ENCODE results near the gene CT83.

The CT83 gene

GRCh38 chrX:116493271-116493670 is 30.5 kb upstream of the CT83 start (continued):
- TF ChIP-seq PRDM6 (tag by site-specific recombination; IDR thresholded peaks at IDR 0.05): no peak
- TF ChIP-seq ZNF777 (tag by site-specific recombination; IDR thresholded peaks at IDR 0.05; ENCODE audit: borderline replicate concordance): no peak
- TF ChIP-seq, protein P1, sequence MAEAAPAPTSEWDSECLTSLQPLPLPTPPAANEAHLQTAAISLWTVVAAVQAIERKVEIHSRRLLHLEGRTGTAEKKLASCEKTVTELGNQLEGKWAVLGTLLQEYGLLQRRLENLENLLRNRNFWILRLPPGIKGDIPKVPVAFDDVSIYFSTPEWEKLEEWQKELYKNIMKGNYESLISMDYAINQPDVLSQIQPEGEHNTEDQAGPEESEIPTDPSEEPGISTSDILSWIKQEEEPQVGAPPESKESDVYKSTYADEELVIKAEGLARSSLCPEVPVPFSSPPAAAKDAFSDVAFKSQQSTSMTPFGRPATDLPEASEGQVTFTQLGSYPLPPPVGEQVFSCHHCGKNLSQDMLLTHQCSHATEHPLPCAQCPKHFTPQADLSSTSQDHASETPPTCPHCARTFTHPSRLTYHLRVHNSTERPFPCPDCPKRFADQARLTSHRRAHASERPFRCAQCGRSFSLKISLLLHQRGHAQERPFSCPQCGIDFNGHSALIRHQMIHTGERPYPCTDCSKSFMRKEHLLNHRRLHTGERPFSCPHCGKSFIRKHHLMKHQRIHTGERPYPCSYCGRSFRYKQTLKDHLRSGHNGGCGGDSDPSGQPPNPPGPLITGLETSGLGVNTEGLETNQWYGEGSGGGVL (tag by site-specific recombination; IDR thresholded peaks at IDR 0.05): no peak
- TF ChIP-seq ZBTB44 (tag by site-specific recombination; IDR thresholded peaks at IDR 0.05): no peak
- TF ChIP-seq, protein P2, sequence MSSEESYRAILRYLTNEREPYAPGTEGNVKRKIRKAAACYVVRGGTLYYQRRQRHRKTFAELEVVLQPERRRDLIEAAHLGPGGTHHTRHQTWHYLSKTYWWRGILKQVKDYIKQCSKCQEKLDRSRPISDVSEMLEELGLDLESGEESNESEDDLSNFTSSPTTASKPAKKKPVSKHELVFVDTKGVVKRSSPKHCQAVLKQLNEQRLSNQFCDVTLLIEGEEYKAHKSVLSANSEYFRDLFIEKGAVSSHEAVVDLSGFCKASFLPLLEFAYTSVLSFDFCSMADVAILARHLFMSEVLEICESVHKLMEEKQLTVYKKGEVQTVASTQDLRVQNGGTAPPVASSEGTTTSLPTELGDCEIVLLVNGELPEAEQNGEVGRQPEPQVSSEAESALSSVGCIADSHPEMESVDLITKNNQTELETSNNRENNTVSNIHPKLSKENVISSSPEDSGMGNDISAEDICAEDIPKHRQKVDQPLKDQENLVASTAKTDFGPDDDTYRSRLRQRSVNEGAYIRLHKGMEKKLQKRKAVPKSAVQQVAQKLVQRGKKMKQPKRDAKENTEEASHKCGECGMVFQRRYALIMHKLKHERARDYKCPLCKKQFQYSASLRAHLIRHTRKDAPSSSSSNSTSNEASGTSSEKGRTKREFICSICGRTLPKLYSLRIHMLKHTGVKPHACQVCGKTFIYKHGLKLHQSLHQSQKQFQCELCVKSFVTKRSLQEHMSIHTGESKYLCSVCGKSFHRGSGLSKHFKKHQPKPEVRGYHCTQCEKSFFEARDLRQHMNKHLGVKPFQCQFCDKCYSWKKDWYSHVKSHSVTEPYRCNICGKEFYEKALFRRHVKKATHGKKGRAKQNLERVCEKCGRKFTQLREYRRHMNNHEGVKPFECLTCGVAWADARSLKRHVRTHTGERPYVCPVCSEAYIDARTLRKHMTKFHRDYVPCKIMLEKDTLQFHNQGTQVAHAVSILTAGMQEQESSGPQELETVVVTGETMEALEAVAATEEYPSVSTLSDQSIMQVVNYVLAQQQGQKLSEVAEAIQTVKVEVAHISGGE (tag by site-specific recombination; conservative IDR thresholded peaks at IDR 0.05; ENCODE audit: low read depth): no peak

GRCh38 chrX:116490104-116490503 is 27.3 kb upstream of the CT83 start:
- H3K4me1 ChIP-seq (ENCODE audit: control insufficient read depth, insufficient read depth, low read length): no peaks in the 10 kb centered on the region
- CTCF ChIA-PET: interaction anchor here (0.9 to 1.8 kb wide), 7 partner anchors 9 to 1766 kb away, joined by 3 to 6 read pairs (median 4); no protein-coding TSS in a partner anchor

GRCh38 chrX:116480059-116480458 is 17.3 kb upstream of the CT83 start:
- no peak for TF ChIP-seq ZNF837 (tag by site-specific recombination; IDR thresholded peaks at IDR 0.05)
- TF ChIP-seq, protein P3, sequence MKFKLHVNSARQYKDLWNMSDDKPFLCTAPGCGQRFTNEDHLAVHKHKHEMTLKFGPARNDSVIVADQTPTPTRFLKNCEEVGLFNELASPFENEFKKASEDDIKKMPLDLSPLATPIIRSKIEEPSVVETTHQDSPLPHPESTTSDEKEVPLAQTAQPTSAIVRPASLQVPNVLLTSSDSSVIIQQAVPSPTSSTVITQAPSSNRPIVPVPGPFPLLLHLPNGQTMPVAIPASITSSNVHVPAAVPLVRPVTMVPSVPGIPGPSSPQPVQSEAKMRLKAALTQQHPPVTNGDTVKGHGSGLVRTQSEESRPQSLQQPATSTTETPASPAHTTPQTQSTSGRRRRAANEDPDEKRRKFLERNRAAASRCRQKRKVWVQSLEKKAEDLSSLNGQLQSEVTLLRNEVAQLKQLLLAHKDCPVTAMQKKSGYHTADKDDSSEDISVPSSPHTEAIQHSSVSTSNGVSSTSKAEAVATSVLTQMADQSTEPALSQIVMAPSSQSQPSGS (tag by site-specific recombination; IDR thresholded peaks at IDR 0.05; ENCODE audit: low read depth): 0 out of 2 replicates have a peak, but pooled peaks have one; percentile 31
- no peak overlapping the region for H3K27ac ChIP-seq (ENCODE audit: extremely low read depth, low read depth, low read length)
- no peaks in the 10 kb centered on the region for H3K4me1 ChIP-seq (ENCODE audit: control insufficient read depth, insufficient read depth, low read length)
- H3K9me3 ChIP-seq (ENCODE audit: control insufficient read depth, insufficient read depth, low read depth, low read length): no peaks in the 10 kb centered on the region
- no peak overlapping the region for H3K4me3 ChIP-seq (ENCODE audit: low read depth, low read length)
- H3K36me3 ChIP-seq (ENCODE audit: control insufficient read depth in 2 of 2, insufficient read depth in 1 of 2, low read length in 2 of 2): no peaks in the 10 kb centered on the region
- ChIA-PET CTCF (interaction anchor here (1.7 kb wide), 1 partner anchor 10 kb away, joined by 4 read pairs; no protein-coding TSS in a partner anchor), POLR2A (no interaction called here)

More at GRCh38 chrX:116490104-116490503, 27.3 kb upstream of the CT83 start:
- H3K27ac ChIP-seq (ENCODE audit: extremely low read depth, low read depth, low read length): no peak overlapping the region
- no peaks in the 10 kb centered on the region for H3K9me3 ChIP-seq (ENCODE audit: control insufficient read depth, insufficient read depth, low read depth, low read length)
- POLR2A ChIA-PET: no interaction called here
- H3K36me3 ChIP-seq (ENCODE audit: control insufficient read depth in 2 of 2, insufficient read depth in 1 of 2, low read length in 2 of 2): no peaks in the 10 kb centered on the region
- no peak overlapping the region for H3K4me3 ChIP-seq (ENCODE audit: low read depth, low read length)
- TF ChIP-seq ZNF654 (tag by site-specific recombination; IDR thresholded peaks at IDR 0.05; ENCODE audit: low read depth) (peak; percentile 36; the same call in 1 of the 2 replicates), CTCF (tag by site-specific recombination; IDR thresholded peaks at IDR 0.05) (no peak)
